ENCODE measurements around the gene MCM3. TPM values are rescaled to one million over a fixed set of nuclear protein-coding genes. Genes with fewer than 3 reads are reported as not detected.

The MCM3 gene
- total RNA-seq, 1 donor from 2014 or later = 122 TPM

- peaks cover 4% of the 10 kb centered on the region for H3K4me1 Mint-ChIP-seq (ENCODE audit: unreplicated experiment)
- TF ChIP-seq CTCF (conservative IDR thresholded peaks at IDR 0.05) = peak; percentile 73
Observed at GRCh38 chr6:52233975-52234823, 50.3 kb downstream of the MCM3 start.

GRCh38 chr6:52233005-52233404, 51.5 kb downstream of the MCM3 start:
- H3K4me3 Mint-ChIP-seq = no peak overlapping the region
- TF ChIP-seq CTCF (conservative IDR thresholded peaks at IDR 0.05) = no peak
- H3K36me3 Mint-ChIP-seq = no peaks in the 10 kb centered on the region
- H3K9me3 Mint-ChIP-seq = no peaks in the 10 kb centered on the region
- H3K27me3 Mint-ChIP-seq = peaks cover 16% of the 10 kb centered on the region
- no peak overlapping the region for H3K27ac Mint-ChIP-seq
- no peak for DNase-seq (ENCODE audit: extremely low spot score, unreplicated experiment)
- peaks cover 4% of the 10 kb centered on the region for H3K4me1 Mint-ChIP-seq (ENCODE audit: unreplicated experiment)

More at GRCh38 chr6:52233975-52234823, 50.3 kb downstream of the MCM3 start:
- Mint-ChIP-seq H3K9me3 (no peaks in the 10 kb centered on the region), H3K27ac (no peak overlapping the region), H3K27me3 (peaks cover 19% of the 10 kb centered on the region), H3K36me3 (no peaks in the 10 kb centered on the region), H3K4me3 (no peak overlapping the region)
- DNase-seq (ENCODE audit: extremely low spot score, unreplicated experiment) = no peak

GRCh38 chr6:52231406-52232127, 53.0 kb downstream of the MCM3 start:
- no peak for DNase-seq (ENCODE audit: extremely low spot score, unreplicated experiment)
- H3K27ac Mint-ChIP-seq = no peak overlapping the region

GRCh38 chr6:52230685-52231084, 53.9 kb downstream of the MCM3 start:
- peaks cover 11% of the 10 kb centered on the region for H3K27me3 Mint-ChIP-seq
- no peak overlapping the region for H3K27ac Mint-ChIP-seq
- H3K9me3 Mint-ChIP-seq = no peaks in the 10 kb centered on the region
- TF ChIP-seq CTCF (conservative IDR thresholded peaks at IDR 0.05) = no peak
- no peak for DNase-seq (ENCODE audit: extremely low spot score, unreplicated experiment)
- peaks cover 4% of the 10 kb centered on the region for H3K4me1 Mint-ChIP-seq (ENCODE audit: unreplicated experiment)
- H3K4me3 Mint-ChIP-seq = no peak overlapping the region
- H3K36me3 Mint-ChIP-seq = no peaks in the 10 kb centered on the region

More at GRCh38 chr6:52231406-52232127, 53.0 kb downstream of the MCM3 start:
- TF ChIP-seq CTCF (conservative IDR thresholded peaks at IDR 0.05) = no peak
- Mint-ChIP-seq H3K4me1 (ENCODE audit: unreplicated experiment) (peaks cover 4% of the 10 kb centered on the region), H3K9me3 (no peaks in the 10 kb centered on the region), H3K4me3 (no peak overlapping the region), H3K27me3 (peaks cover 15% of the 10 kb centered on the region), H3K36me3 (no peaks in the 10 kb centered on the region)

GRCh38 chr6:52227495-52227894, 57.0 kb downstream of the MCM3 start:
- Mint-ChIP-seq H3K9me3 (no peaks in the 10 kb centered on the region), H3K27me3 (peaks cover 22% of the 10 kb centered on the region), H3K36me3 (no peaks in the 10 kb centered on the region), H3K27ac (no peak overlapping the region), H3K4me3 (no peak overlapping the region), H3K4me1 (ENCODE audit: unreplicated experiment) (no peaks in the 10 kb centered on the region)
- DNase-seq (ENCODE audit: extremely low spot score, unreplicated experiment) = no peak
- TF ChIP-seq CTCF (conservative IDR thresholded peaks at IDR 0.05) = no peak
